Stimulated activated CD8-positive, alpha-beta memory T cell treated with anti-CD3 and anti-CD28 coated beads, Interleukin-7, amount 100 ng/mL, for 24 hours (primary cell): Measurements from ENCODE around the gene SLC18A2.

Source experiments
- DNase-seq: peaks from one replicate; pipeline ENCODE4 v3.0.0-alpha.2; 2020; ENCODE audit warnings: low read depth

SLC18A2 gene

DNA sequence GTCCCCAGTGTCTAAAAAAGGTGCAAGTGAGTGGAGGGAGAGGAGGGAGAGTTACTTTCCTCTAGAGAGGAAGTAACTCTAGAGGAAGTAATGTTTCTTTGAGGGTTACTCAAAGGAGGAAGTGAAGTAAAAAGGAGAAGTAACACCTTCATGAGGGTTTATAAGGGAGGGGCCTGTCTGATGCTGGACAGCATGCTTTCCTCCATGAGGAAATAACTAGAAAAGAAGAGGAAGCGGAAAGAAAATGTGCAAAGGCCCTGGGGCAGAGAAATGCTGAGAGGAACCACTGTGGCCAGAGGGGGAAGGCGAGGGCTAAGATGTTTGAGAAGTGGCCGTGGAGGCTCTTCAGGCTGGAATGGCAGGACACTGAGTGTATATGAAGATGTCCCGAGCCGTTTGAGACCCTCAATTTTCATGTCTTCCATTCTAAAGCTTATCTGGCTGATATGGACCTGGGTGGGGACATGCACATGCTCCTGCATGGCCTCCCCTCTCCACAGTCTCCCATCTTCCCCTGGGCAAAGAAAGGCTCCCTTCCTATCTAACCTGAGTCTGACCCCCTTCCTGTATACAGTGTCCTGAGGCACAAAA lies 3.4 kb upstream of the SLC18A2 start:
- no peak for DNase-seq

DNA sequence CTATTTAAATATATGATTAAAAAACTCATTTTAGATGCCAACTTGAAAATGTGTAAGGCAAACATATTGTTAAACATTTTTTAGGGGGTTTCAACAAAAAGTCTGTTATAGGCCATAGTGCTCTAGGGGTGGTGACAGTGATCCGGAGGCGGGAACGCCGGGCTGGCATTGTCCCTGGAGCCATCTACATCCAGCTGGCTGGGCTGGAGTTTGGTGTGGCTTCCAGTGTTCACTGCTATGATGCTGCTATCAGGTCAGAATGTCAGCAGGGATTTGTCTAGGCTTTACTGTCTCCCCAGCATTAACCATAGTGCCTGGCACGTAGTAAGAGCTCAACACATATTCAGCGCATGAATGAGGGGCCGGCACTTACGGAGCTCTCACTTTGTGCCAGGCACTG lies 1.9 kb upstream of the SLC18A2 start:
- no peak for DNase-seq

- DNase-seq: no peak
Observed at GRCh38 chr10:117239721-117240620, 943 bp upstream of the SLC18A2 start.

GRCh38 chr10:117241541-117242462 lies 888 bp downstream of the SLC18A2 start:
- no peak for DNase-seq

GRCh38 chr10:117242463-117242832 lies 1.5 kb downstream of the SLC18A2 start:
- DNase-seq: no peak

GRCh38 chr10:117246997-117247671 lies 6.2 kb downstream of the SLC18A2 start:
- no peak for DNase-seq

DNA sequence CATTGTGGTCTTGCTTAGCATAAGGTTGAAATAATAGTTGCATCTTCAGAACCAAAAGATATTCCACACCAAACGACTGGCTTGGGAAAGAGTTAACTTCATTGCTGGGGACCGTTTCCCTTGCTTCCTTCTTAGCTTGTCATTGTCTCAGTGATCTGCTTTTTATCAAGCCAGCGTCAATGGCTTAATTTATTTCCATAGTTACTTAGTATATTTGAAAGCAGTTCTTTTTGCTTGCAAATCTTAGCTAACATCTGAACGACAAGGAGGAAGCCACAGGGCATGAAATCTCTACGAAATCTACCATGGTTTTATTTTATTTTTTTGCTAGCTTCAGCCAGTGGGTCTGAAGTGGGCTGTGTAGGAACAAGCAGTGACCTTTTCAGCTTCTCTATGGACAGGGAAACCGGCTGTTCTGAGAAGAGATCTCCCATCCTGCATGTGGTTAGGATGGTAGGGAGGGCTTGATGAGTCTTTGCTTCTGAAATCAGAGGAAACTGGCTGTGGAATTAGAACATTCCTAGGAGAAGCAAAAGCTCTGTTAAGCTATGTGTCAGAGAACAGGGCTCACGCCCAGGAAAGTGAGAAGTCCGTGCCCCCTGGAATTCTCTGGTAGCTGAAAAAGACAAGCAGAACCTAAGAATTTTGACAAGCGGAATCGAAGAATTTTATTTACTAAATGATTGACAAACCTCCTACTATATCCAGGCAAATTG lies 8.0 kb downstream of the SLC18A2 start:
- no peak for DNase-seq

- no peak for DNase-seq
Observed at GRCh38 chr10:117249493-117250093, 8.7 kb downstream of the SLC18A2 start.

DNA sequence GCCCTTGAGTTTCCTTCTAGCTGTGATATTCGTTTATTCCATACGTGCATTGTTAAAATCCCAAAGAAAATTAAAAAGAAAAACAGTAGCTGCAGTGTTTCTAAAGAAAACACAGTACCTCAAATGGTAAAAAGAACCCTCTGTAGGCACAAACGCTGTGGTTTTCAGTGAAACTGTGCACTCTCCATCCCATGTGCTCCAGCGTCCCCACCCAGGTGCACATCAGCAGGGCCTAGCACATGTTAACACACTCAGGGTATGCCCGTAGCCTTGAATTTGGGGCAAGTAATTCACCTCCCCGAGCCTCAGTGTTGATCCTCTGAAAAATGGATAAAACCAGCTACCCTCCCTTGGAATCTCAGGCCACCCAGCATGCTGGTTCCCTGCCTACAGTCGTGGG lies 9.5 kb downstream of the SLC18A2 start:
- DNase-seq: no peak

DNA sequence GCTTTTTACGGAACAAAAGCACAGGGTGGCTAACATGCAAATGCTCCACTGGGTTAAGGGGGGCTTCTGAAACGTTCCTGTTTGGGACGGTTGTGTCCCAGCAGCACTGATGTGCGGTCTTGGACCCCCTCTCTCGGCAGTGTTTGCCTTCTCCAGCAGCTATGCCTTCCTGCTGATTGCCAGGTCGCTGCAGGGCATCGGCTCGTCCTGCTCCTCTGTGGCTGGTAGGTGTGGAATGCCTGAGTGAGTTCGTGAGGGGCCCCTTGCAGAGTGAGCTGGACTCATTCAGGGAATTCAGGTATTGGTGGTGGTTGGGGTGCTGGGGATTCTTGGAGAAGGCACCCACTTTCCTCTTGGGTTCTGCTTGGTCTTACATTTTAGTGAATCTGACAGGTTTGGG lies 13.0 kb downstream of the SLC18A2 start:
- DNase-seq: no peak

DNA sequence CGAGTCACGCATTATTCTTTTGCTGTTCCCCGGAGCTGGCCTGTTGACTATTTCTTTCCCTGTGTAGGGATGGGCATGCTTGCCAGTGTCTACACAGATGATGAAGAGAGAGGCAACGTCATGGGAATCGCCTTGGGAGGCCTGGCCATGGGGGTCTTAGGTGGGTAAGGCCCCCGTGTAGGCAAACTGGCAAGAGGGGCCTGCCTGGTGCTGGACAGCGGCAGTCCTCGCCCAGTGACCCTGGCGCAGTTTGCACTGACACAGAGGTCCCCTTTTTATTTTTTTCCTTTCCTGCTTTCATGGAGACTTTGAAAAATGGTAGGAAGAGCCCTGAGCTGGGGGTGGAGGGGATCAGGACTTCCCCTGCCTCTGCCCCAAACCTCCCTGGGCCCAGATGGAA lies 13.4 kb downstream of the SLC18A2 start:
- DNase-seq: no peak

GRCh38 chr10:117254774-117255735 lies 14.1 kb downstream of the SLC18A2 start:
- DNase-seq: no peak

DNA sequence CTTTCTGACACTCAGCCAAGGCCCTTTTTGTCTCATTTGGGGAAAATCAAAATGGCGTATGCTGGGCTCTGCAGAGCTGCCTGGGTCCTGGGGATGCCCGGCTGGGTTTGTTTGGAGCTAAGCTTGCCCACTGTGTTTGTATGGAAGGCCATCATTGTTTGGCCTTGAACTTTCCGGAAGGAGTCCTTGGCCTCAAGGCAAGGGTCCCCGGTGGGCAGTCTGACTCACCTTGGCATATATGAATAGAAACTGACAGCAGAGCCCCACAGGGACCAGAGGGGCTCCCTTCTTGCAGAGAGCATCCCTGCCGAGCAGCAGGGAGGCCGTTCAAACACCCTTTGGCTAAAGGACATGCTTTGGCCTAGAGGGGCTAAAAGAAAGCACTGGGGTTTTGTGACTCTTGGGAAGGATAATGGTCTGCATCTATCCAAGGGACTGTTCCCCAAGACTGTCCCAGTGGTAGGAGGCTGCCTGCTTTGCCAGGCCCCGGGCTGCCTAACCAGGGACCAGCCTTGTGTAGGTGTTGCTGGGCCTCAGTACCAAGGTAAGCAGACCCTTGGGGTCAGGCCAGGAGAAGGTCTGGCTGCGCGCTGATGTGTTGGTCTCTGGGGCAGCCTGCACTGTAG lies 15.0 kb downstream of the SLC18A2 start:
- DNase-seq: no peak

GRCh38 chr10:117256910-117257309 lies 16.0 kb downstream of the SLC18A2 start:
- DNase-seq: no peak

GRCh38 chr10:117257721-117258120 lies 16.8 kb downstream of the SLC18A2 start:
- DNase-seq: no peak

DNA sequence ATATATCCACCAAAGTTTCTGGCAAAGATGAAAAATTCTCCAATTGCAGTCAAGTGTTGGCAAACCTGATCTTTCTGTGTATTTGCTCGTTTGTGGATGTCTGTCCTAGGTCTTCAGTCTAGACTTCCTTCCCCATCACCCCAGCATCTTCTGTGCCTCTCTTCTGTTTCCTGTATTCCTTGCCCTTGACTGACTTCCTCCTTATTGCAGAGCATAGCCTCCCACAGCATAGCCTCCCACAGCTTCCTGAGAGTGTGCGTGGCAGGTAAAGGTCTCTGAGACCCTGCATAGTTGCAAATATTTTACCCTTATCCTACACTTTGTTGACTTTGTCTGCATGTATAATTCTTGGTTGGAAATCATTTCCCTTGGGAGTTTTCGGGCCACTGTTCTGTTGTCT lies 18.4 kb downstream of the SLC18A2 start:
- no peak for DNase-seq

DNA sequence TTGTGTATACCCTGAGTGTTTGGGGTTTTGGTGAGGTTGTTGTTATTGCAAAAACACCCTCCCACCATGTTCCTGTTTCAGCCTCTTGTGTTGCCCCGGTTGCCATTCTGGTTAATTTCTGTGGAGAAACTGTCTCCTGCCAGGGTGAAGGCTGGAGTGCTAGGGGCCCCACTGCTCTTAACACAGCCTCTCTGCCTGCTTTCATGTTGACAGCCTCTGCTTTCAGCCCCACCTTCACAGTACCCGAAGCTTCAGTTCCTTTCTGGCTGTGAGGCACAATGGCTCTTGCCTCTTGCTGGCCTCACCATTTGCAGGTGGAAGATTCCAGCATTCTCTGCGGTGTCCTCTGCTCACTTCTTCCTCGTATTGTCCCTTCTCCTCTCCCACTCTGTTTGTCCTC lies 19.2 kb downstream of the SLC18A2 start:
- no peak for DNase-seq

GRCh38 chr10:117261501-117261900 lies 20.6 kb downstream of the SLC18A2 start:
- no peak for DNase-seq

DNA sequence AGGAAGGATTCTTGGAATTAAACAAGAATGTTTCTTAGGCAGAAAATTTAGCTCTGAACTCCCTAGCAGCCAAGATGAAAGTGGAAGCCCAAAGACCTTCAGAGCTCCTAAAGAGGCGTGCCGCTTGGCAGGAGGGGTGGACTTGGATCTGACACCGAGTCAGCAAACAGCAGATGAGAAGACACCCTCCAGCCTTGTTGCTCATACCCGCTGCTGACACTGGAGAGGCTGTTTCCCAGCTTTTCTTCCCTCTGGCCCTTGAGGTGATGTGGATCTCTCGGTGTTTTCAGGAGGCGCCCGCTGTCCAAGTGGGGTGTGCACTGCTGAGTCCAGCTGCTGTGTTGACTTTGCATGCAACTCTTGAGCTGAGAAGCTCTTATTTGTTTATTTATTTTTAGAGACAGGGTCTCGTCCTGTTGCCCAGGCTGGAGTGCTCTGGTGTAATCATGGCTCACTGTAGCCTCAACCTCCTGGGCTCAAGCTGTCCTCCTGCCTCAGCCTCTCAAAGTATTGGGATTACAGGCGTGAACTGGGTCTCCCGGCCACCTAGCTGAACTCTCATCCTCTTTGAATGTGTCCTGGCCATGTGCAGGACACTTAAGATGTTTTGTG lies 21.5 kb downstream of the SLC18A2 start:
- DNase-seq: no peak
